HG02943 (cell line): Measurements from ENCODE around the gene NTSR1.

Experiments used
- ATAC-seq: cut with Tn5 transposase; IDR thresholded peaks from one replicate; pipeline ENCODE4 v1.9.1; 2021; ENCODE audit warnings: mild to moderate bottlenecking, low read depth, moderate library complexity; ENCODE audit not compliant: unreplicated experiment

The NTSR1 gene

DNA sequence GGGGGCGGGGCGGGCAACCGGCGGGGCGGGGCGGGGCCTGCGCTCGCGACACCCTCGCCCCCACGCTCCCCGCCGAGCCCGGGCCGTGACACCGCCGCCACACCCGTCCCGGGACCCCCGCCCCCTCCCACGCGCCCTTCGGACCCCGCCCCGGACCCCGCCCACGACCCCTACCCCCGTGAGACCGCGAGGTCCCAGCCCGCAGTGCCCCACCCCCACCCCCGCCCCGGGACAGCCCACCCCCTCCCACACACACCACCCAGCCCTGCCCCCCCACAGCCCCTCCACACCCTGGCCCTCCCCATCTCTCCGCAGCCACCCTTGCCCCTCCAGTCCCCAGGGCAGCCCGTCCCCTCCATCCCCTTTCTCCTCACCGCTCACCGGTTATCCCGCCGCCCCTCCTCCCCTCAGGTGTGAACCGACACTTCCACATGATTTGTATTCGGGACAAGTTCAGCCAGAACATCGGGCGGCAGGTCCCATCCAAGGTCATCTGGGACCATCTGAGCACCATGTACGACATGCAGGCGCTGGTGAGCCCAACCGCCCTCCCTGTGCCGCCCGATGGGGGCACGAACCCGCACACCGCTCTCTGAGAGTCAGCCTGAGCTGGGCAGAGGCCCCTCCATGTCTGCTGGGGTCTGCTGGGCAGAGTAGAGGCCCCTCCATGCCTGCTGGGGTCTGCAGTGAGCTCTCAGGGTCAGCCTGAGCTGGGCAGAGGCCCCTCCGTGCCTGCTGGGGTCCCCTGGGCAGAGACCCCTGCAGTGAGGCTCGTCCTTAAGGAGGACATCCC lies 88.3 kb downstream of the NTSR1 start:
- no peak for ATAC-seq

DNA sequence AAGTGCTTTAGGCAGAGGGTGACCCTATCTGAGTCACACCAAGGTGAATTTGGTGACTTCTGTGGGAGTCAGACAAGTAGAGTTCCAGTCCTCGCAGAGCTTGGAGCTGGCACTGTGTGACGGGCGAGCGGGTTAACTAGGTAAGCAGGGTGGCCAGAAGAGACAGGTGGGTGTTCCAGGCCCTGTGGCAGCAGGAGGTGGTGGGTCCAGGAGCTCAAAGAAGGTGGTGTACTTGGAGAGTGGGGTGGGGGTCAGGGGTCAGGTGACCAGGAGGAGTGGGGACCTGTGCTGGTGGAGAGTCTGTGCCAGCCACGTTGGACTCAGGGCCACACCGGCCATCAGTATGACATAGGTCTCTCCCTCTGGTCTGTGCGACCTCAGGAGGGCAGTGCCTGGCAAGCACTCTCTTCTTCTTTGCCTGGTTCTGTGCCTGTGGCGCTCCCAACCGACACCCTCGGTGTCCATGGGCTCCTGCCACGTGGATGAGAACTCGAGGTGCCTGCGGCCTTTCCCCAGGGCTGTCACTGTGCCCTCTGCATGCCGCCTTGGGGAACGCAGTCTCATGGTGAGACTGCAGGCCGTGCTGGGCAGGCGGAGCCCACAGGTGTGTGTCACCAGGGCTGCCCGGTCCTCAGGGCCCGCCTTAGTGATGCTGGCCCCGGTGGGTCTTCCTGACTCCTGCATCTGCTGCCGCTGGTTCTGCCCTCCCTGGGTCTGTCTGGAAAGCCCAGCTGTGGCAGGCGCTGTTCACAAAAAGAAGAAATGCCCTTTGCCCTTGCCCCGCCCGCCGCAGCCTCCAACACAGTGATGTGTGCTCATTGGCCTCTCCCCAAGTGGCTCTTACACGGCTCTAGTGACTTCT lies 89.3 kb downstream of the NTSR1 start:
- ATAC-seq: no peak

DNA sequence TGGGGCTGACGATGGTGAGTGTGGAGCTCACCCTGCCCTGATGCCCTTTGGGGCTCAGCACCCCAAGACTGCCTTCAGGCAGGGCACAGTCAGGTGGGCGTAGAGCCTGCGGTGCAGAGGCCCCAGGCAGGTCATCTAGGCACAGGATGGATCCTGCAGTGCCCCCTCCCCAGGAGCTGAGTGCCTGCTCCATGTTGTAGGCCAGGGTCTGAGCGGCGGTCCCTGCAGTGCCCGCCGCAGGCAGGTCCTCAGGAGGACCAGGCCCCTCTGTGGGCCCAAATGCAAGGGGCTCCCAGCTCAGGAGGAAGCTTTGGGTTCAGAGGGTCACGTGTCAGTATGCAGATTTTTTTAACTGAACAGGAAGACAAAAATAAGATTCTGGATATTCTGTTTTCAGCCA lies 90.4 kb downstream of the NTSR1 start:
- ATAC-seq: no peak

DNA sequence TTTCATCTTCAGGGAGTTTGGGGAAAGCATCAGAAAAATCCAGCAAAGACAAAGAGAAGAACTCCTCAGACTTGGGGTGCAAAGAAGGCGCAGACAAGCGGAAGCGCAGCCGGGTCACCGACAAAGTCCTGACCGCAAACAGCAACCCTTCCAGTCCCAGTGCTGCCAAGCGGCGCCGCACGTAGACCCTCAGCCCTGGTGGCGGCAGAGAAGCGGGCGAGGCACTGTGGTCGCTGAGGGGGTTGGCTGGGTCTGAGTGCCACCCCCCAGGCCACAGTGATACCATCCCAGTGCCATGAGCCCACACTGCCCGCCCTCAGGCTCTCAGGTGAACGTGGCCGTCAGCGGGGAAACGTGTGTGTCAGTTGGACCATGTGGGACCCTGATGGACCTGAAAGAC lies 90.8 kb downstream of the NTSR1 start:
- ATAC-seq: no peak

DNA sequence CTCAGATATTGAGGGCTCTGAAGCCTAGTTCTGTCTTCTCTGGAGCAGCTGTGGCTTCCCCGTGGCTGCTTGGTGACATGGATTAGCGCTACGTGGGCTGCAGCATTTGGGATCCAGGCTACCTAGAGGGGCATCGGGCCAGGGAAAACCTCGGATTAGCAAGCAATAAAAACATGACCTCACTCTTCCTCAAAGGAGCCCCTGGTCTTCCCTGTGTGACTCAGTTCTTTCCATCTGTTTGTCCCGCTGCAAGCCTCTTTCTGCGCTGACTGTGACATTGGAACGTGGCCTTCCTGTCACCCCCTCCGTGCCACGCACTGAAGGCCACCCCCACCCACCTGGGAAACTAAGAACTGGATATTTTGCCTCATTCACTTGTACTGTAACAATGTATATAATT lies 91.2 kb downstream of the NTSR1 start:
- ATAC-seq: no peak

DNA sequence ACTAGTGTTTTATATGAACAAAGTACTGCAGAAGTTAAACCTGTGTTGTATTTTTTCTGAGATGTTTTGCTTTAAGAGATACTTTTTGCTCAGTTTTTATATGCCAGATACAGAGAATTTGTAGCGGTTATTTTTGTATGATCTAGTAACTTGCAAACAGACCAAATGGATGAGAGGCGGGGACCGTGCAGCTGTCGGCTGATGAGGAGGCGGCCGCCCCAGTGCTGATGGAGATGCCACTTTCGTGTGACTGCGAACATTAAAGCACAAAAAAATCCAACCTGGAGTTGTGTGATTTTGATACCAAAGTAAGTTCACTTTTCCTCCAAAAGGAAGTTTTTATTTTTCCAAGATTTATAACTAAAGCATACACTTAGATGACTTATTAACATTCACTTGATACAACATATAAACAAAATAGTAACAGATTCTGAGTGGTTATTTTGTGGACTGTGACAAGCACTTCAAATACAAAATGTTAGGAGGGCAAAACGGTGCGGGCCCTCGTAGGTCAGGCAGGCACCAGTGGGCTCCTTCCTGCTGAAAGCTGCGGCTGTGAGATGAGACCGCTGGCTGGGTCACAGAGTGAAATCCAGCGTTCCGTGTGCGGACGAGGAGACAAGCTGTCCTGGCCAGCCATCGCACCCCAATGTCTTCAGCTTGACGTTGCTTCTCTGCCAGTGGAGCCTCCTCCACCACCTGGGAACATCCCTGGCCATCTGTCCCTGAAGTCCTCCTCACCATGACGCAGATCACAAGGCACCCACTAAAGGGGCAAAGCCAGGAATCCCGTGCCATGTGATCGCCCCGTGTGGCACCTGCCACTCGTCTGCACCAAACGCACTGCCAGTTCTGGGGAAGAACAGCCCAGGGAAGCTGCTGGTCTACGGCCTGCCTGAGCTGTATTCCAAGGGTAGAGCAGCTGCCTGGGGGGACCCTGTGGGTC lies 92.0 kb downstream of the NTSR1 start:
- no peak for ATAC-seq

DNA sequence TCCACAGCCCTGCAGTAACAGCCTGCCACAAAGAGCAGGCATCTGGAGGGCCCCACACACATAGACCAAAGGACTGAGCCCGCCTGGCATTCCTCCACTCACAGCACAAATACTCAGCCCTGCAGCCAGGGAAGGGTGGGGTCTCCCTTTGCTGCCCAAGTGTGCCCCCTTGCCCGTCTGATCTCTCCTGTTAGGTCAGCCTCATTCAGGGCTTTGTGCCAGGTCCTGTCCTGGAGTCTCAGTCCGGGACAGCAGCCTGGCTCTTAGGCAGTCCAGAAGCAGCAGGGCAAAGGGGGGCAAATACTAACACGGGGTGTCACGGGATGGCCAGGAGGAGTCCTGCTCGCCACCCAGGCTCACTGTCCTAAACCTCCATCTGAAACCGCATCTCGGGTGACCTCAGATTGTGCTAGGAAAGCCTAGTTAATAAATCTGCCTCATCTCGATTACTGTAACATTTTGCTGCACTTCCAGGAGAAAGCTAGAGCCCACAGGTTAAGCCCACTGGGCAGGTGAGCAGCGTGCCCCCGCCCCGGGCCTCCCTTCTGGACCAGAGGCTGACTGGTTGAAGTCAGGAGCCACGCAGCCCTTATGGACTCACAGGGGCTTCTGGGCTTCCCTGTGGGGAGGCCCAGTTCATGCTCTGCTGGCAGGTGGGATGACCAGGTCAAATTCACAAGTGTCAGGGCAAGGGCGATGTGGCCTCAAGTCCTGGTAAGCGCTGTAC lies 92.8 kb downstream of the NTSR1 start:
- no peak for ATAC-seq

DNA sequence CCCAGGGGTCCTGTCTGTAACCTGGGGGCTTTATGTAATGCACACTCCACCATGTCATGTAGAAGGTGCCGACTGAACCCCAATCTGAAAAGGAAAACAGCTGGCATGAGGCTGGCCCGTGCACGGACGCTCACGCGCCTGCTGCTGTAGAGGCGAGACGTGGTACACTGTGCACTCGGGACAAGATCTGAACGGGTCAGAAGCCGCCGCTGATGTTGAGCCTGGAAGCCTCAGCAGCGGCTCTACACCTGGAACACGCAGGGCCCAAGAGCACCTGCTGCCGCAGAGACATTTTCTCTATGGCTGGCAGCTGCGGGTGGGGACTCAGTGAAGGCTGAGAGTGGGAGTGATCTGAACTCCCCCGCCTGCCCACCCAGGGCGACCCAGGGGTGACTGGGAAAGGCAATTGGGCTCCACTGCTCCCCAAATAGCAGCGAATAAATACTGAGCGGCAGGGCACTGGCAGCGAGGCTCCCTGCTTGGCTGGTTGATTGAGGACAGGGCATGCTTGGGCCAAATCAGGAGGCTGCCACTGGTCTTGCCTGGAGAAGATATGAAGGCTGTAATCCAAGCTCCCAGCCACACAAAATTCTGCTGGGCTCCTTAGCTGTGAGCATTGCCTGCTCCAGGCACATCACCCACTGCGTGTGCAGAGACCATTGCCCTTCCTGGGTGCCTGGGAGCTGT lies 93.5 kb downstream of the NTSR1 start:
- no peak for ATAC-seq

DNA sequence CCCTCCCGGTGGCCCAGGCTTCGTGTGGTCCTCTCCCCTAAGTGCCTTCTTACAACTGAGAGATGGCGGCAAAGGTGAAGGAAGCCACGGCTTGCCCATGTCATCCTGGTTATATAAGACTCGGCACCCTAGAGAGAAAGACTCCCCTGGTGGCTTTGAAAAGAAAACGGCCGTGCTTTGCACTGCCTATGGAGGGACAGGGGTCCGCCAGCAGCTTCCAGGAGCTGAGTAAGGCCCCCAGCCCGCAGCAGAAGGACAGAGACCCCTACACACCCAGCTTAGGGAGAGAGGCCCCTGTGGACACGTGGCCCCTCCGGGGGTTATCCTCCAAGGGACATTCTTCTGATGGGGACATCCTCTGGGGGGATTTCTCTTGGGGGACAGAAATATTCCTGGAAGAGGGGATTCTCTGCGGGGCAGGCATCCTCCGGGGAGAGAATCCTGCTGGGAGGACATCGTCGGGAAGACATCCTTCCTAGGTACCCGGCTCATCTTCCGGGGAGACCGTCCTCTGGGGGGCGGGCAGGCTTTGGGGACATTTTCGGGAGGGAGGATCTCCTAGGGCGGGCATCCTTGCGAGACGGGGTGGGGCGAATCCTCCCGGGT lies 95.5 kb downstream of the NTSR1 start:
- ATAC-seq: no peak

DNA sequence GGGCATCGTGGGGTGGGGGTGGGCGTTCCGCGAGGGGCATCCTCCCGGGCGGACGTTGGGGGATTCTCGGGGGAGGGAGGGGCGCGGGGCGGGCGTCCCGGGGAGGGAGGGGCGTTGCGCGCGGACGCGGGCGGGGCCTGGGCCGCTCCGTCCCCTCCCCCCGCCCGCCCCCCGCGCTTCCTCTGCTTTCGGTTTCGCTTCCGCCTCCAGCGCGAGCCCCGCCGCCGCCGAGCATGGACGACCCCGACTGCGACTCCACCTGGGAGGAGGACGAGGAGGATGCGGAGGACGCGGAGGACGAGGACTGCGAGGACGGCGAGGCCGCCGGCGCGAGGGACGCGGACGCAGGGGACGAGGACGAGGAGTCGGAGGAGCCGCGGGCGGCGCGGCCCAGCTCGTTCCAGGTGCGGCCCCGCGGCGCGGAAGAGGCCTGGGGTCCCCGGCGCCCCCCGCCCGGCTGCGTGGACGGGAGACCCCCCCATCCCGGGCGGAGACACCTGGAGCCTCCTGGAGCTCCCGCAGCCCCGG lies 96.1 kb downstream of the NTSR1 start, which contains the start of gene OGFR:
TSS of gene OGFR (plus strand) at position 209 of the 528 bp plus-strand sequence. CDS start at position 234, 25 bp downstream.
- no peak for ATAC-seq

DNA sequence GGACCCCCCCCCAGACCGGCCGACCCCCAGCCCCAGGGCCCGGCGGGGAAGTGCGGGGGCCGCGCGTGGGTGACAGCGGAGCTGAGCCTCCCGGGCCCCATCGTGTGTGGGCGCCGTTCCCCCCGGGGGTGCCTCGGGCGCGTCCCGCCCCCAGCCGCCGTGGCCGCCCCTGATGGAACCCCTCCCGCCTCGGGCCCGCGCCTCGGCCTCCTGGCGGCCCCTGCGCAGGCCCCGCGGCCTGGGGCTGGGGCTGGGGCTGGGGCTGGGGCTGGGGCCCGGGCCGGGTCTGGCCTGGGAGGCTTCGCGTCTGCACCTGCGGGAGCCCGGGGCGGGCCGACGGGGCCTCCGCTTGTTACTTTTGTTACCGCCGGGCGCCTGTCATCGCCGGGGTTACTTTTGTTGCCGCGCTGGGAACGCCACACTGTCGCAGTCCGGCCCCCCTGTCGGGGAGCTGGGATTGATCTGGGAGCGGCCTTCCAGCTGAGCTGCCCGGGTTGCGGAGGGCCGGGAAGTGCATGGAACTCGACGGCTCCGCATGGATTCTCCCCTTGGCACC lies 96.6 kb downstream of the NTSR1 start:
- no peak for ATAC-seq

DNA sequence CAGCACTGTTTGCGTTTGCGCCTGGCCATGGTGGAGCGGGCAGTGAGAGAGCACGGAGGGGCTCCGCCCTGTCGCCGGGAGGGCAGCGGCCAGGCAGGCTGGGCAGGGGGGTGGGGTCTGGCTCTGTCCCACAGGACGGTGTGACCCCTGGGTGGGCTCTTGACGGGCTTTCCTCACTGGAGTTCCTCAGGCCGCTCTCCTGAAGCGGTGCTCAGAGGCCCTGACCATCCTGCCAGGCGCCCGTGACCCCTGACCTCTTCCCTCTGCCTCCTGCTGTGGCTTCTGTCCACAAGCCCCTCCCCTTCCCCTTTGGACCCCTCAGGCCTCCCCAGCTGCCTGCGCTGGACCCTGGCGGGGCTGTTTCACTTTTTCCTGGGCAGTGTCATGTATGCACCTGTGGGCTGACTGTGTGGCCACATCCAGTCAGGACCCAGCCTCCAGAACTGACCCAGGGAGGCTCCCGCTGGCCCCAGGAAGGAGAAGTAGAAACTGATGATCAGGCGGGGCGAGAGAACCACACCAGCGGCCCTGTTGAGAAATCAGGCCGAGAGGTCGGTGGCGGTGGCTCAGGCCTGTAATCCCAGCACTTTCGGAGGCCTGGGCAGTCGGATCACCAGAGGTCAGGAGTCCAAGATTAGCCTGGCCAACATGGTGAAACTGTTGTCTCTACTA lies 97.2 kb downstream of the NTSR1 start:
- ATAC-seq: no peak

DNA sequence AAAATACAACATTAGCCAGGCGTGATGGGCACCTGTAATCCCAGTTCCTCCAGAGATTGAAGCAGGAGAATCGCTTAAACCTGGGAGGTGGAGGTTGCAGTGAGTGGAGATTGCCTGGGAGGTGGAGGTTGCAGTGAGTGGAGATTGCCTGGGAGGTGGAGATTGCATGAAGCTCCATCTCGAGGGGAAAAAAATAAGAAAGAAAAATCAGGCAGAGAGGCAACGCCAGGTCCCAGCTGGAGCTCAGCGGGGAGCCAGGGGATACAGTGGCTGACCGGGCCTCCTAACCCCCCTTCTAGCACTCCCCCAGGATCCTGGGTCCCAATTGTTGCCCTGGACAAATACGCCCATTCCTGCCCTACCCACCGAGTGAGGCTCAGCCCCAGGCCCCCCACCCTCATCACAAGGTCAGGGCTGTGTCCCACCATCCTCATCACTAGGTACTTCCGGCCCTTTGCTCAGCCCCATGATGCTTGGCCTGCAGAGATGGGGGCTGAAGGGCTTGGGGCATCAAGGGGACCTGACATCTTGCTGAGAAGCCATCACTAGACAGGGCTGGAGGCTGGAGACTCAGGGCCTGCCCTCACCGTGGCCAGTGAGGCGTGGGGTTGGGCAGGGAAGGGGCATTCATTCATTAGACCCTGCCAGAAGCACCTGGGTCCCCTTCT lies 97.9 kb downstream of the NTSR1 start:
- ATAC-seq: no peak

DNA sequence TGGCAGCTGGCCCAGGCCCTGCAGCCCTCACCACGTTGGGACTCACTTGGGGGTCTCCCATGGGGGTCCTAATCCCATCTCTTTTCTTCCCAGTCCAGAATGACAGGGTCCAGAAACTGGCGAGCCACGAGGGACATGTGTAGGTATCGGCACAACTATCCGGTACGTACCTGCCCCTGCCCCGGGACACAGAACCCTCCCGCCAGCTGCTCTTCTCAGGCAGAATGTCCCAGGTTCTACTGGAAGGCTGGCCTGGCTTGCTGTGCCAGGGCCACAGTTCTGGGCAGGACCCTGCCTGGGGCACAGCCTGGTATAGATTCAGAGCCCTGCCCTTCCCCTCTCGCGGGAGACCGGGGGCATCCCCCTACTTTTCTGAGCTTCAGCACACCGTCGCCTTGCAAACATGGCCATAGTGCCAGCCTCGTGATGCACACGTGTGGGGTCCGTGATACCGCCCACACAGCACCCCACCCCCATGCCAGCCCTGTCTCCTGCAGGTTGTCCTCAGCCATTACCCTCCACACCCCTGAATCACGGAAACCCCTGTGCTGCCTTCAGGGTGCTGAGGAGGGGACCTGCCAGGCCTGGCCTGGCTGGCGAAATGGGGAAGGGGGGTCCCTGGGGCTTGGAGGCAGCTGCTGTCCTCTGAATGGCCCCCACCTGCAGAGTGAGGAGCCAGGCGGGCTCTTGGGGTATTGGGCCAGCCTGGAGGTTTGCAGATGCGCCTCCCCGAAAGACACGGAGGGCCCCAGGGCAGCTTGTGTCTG lies 99.0 kb downstream of the NTSR1 start:
- no peak for ATAC-seq

DNA sequence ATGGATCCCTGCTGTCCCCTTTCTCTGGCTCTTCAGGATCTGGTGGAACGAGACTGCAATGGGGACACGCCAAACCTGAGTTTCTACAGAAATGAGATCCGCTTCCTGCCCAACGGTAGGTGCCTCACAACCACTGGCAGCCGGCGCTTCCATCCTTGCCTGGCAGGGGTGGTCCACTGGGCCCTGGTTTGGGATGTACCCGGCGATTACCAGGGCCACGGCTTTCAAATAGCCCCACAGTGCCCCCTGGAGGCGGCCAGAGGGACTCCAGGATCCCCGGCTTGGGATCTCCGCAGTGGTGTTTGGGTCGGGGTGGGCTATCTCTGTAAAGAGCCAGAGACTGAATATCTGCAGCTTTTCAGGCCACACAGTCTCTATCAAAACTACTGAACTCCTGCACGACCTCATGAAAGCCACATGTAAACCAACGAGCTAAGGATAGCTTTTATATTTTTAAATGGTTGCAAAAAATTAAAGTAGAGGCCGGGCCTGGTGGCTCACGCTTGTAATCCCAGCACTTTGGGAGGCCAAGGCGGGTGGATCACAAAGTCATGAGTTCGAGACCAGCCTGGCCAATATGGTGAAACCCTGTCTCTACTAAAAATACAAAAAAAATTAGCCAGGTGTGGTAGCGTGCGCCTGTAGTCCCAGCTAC lies 99.7 kb downstream of the NTSR1 start:
- no peak for ATAC-seq
